Astrocyte of the cerebellum (primary cell): Measurements from ENCODE around the gene CCDC102B.

Experiments used
- DNase-seq: peaks from one replicate; pipeline ENCODE4 v3.0.0-alpha.2; 2011; ENCODE audit warnings: low read depth
- H3K4me3 ChIP-seq: 2 replicates; pipeline ENCODE4 v1.5.1; 2011; ENCODE audit warnings: mild to moderate bottlenecking, low read depth, low read length, moderate library complexity
- in situ Hi-C: cut with HindIII; loops from 2 replicates; pipeline ENCODE4 v1.10.0; 2017; ENCODE audit warnings: low sequenced_read_pairs
- TF ChIP-seq, protein P1 (sequence below): IDR thresholded peaks from 2 replicates; pipeline ENCODE4 v1.5.1; 2012; ENCODE audit warnings: low read length, low read depth, moderate library complexity, mild to moderate bottlenecking; ENCODE audit errors: missing control alignments

The CCDC102B gene

DNA sequence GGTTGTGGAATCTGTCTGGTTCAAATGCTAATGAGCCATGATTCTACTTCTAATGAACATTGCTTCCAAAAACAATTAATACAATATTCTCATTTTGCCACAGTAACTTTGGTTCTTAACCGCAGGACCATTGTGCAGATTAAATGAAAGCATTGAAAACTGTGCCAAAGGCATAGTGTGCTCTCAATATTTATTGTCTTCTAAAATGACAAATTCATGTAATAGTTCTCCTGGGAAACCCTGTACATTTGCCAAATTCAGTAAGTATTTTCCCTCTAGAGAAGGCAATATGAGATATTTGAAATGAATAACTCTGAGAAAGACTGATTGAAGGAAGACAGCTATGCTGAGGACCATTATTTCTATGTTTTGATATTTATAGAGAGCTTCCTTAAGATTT is 246.3 kb downstream of the CCDC102B start:
- TF ChIP-seq, protein P1, sequence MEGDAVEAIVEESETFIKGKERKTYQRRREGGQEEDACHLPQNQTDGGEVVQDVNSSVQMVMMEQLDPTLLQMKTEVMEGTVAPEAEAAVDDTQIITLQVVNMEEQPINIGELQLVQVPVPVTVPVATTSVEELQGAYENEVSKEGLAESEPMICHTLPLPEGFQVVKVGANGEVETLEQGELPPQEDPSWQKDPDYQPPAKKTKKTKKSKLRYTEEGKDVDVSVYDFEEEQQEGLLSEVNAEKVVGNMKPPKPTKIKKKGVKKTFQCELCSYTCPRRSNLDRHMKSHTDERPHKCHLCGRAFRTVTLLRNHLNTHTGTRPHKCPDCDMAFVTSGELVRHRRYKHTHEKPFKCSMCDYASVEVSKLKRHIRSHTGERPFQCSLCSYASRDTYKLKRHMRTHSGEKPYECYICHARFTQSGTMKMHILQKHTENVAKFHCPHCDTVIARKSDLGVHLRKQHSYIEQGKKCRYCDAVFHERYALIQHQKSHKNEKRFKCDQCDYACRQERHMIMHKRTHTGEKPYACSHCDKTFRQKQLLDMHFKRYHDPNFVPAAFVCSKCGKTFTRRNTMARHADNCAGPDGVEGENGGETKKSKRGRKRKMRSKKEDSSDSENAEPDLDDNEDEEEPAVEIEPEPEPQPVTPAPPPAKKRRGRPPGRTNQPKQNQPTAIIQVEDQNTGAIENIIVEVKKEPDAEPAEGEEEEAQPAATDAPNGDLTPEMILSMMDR = no peak
- peak; percentile 36 for DNase-seq
- no peak overlapping the region for H3K4me3 ChIP-seq
- in situ Hi-C loops = no loop called here

DNA sequence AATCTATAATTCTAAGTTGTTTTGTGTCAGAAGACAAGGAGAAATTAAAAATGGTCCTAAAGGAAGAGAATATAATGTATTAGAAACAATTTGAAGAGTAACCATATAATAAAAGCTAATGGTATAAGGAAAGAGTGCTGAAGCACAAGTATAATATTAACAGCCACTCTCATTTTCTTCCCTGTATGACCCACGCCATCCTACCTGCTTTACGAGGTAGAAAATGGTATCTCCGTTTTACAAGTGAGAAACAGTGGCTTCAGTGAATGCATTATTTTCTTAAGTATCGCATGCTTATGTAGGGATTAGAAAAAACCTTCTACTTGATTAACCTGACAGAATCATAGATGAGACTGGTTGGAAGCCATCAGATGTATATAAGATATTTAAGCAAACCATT is 266.2 kb downstream of the CCDC102B start:
- H3K4me3 ChIP-seq = no peak overlapping the region
- in situ Hi-C loops = no loop called here
- no peak for DNase-seq
- TF ChIP-seq, protein P1 = no peak

DNA sequence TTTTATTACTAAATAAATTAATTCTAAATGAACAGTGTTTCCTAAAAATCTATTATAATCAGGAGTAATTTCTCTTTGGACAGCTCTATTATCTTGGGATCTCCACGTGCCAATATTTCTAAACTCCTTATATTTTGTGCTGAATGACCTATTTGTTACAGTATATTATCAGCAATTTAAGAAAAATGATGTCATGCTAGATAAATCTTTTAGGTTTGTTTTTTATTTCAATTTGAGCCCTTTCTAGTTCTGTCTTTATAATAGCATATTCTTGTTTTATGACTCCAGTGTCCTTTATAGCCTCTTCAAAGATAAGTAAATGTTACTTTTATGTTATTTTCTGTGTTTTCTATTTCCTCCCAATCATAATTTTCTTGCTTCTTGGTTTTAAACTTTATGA is 269.2 kb downstream of the CCDC102B start:
- TF ChIP-seq, protein P1 = no peak
- DNase-seq = no peak
- no peak overlapping the region for H3K4me3 ChIP-seq
- in situ Hi-C loops = no loop called here

DNA sequence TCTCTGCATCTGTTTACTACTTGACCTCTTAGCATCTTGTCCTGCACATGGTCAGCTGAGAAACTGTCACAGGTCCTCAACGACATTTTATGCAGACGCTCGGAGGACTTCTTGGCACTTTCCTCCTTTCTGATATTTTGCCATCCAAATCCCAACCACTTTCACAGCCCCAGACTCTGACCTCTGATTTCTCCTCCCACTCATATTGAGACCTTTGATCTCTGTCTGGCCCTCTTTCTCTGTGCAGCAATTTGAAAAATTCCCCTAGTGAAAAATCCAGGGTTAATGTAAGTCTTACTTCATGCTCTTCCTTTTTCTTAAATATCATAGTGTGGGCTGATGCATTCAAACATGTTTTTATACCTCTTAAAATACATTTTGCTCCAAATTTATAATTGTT is 273.8 kb downstream of the CCDC102B start:
- H3K4me3 ChIP-seq = no peak overlapping the region
- TF ChIP-seq, protein P1 = no peak

DNA sequence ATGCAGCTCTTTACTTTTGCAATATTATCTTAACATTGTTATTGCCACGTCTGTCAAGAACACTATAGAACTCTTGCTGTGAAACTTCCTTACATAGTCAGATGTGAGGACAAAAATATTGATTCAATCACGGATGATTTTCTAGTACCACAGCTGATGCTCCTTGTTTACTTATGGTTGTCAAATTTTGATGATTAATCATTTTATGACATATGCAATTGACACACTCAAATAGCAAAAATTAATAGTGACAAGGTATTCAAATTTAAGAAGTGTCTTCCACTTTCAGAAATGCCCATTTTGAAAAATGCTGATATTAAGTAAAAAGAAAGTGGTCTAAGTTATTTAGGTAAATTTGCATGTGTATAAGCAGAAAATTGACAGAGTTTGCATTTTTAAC is 284.0 kb downstream of the CCDC102B start:
- in situ Hi-C loops = no loop called here
- TF ChIP-seq, protein P1 = no peak
- no peak overlapping the region for H3K4me3 ChIP-seq
- no peak for DNase-seq

More for the DNA sequence above, 273.8 kb downstream of the CCDC102B start:
- in situ Hi-C loops = no loop called here
- no peak for DNase-seq

DNA sequence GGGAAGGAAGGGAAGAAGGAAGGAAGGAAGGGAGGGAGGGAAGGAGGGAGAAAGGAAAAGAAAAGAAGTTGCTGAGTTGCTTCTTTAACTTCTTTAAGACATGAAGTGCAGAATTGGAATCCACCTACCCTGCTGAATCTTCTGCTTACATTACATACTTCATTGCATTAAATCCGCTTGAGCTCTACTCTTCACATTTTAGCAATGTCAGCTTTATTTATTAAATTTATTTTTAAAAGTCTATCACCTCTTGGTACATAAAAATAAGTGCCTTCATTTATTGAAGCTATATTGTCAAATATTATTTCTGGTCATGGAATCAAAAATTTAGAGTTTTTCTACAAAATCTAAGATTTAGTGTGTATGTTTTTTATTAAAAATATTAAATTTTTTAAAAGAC is 284.6 kb downstream of the CCDC102B start:
- DNase-seq = no peak
- H3K4me3 ChIP-seq = no peak overlapping the region
- in situ Hi-C loops = no loop called here
- TF ChIP-seq, protein P1 = no peak

DNA sequence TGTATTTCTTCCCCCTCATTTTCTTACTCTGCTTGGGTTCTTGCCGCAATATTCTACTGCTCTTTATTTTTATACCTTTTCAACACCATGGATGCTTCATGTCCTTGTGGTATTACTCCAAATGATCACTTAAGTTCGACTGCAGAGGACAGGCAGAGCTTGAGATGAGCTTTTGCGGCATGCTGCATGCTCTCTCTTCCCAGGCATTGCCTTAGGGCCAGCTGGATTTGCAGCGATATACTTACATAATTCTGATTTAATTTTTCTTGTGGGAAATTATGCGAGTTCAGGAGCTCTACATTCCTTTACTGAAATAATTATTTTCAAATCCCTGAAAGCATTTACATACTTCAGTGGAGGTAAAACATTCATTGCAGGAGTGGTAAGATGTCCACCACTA is 288.1 kb downstream of the CCDC102B start:
- TF ChIP-seq, protein P1 = no peak
- in situ Hi-C loops = no loop called here
- no peak overlapping the region for H3K4me3 ChIP-seq
- no peak for DNase-seq
